CMK (cell line): ENCODE results near the gene IFI16.
"Not testable (repeated sequence)": the region's sequence is repeated elsewhere in the genome, so short reads cannot be mapped to it uniquely, and the experiment has no call there.

Experiments
- DNase-seq: peaks from one replicate; pipeline ENCODE4 v3.0.0-alpha.2; 2010; ENCODE audit warnings: low read depth

IFI16 gene

GRCh38 chr1:159100589-159100988 is 90.9 kb downstream of the IFI16 start:
- DNase-seq: no peak

- not testable (repeated sequence) for DNase-seq
These were observed 93.3 kb downstream of the IFI16 start for GRCh38 chr1:159103021-159103420.
